Renal pelvis (tissue), 4 donors: ENCODE results near the gene UBE2E1. TPM values are rescaled to one million over a fixed set of nuclear protein-coding genes. Genes with fewer than 3 reads are reported as not detected.
A peak's percentile ranks its signal among the peaks of the same experiment; 100 is the strongest.
"Not testable (repeated sequence)": the region's sequence is repeated elsewhere in the genome, so short reads cannot be mapped to it uniquely, and the experiment has no call there.

Experiments
- DNase-seq: peaks from one replicate; pipeline ENCODE4 v3.0.0-alpha.2; 2013
- polyA plus RNA-seq, 3 donors: library from polyadenylated mRNA; unstranded; fragments of 120-200 nt; gene quantifications; one replicate each; pipeline ENCODE4 v1.2.1, GENCODE V29; 2013; ENCODE audit not compliant: insufficient read length in 3 of 3

UBE2E1 gene
- polyA plus RNA-seq, 3 donors, result 135 to 142 (median 142) TPM

GRCh38 chr3:23837286-23837685, 31.5 kb downstream of the UBE2E1 start:
- DNase-seq, result no peak

GRCh38 chr3:23837691-23838090, 31.9 kb downstream of the UBE2E1 start:
- DNase-seq, result no peak

- DNase-seq, result no peak
These were observed 34.8 kb downstream of the UBE2E1 start for GRCh38 chr3:23840521-23840920.

- no peak for DNase-seq
These were observed 38.1 kb downstream of the UBE2E1 start for GRCh38 chr3:23843869-23844268.

GRCh38 chr3:23845326-23846216, 39.8 kb downstream of the UBE2E1 start:
- DNase-seq, result no peak

DNA sequence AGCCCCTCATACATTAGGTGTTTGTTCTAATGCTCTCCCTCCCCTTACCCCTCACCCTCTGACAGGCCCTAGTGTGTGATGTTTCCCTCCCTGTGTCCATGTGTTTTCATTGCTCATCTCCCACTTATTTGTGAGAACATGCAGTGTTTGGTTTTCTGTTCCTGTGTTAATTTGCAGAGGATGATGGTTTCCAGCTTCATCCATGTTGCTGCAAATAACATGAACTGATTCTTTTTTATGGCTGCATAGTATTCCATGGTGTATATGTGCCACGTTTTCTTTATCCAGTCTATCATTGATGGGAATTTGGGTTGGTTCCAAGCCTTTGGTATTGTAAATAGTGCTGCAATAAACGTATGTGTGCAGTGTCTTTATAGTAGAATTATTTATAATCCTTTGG, 43.7 kb downstream of the UBE2E1 start:
- not testable (repeated sequence) for DNase-seq

- no peak for DNase-seq
These were observed 50.5 kb downstream of the UBE2E1 start for GRCh38 chr3:23856286-23856685.

DNA sequence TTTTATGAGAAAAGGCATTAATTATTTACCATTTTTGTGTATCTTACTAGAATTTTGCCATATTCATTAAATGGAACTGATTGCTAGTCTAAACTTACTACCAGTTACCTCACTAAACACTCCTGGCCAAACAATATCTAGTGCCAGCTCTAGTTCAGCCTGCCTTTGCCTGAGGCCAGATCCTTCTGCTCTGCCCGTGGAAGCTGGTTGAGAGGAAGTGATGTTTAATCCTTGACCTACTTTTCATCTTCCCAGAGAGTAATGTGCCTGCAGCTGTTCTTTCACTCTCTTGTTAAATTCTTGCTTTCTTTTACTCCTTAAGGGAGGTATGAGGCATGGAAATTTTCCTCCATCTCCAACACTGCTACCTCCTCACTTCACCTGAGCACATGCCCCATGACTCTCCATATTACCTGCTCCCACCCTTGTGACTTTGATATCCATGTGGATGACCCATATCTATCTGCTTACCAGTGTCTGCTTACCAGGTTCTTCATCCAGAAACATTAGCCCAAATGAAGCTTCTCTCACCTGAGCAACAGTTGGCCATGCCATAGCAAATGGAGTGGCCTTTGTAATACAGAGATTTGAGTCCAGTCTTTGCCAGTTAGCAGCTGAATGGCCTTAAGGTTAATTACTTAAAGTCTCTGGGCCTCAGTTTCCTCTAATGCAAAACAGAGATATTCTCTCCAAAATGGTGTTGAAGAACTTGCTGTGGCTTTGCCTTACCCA, 53.4 kb downstream of the UBE2E1 start:
- no peak for DNase-seq

- DNase-seq, result no peak
These were observed 54.2 kb downstream of the UBE2E1 start for GRCh38 chr3:23859839-23860382.

GRCh38 chr3:23861689-23862088, 55.9 kb downstream of the UBE2E1 start:
- DNase-seq, result no peak

DNA sequence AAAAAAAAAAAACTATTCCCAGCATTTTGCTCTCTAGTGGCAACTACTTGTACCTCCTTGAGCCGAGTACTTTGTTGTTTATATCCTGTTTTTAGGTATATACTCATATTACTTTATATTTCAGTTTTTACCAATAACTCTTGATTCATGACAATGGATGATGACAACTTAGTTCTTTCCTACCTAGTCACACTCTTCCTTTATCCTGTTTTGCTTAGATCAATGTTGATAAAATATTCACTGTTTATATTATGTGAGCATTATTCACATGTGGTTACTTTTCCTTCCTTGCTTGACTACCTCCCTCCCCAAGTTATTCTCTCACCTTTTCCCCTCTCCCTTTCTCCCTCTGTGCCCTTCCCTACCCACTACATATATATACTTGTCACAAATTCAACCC, 57.3 kb downstream of the UBE2E1 start:
- no peak for DNase-seq

DNA sequence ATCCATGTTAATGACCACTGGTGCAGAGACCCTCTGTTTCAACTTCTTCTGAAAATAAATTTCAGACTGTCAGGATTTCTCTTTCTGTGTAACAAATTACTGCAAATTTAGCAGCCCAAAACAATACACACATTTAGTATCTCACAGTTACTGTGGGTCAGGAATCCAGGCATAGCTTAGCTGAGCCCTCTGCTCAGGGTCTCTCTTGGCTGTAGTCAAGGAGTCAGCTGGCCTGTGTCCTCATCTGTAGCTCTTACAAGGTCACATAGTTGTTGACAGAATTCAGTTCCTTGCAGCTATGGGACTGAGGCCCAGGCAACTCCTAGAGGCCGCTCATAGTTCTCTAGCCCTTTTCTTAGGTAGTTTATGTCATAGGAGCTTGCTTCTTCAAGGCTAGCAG, 59.2 kb downstream of the UBE2E1 start:
- no peak for DNase-seq

- DNase-seq, result peak; percentile 72
These were observed 60.0 kb downstream of the UBE2E1 start for GRCh38 chr3:23865595-23866396.

- DNase-seq, result no peak
These were observed 61.6 kb downstream of the UBE2E1 start for GRCh38 chr3:23867400-23867799.

GRCh38 chr3:23867838-23868237, 62.1 kb downstream of the UBE2E1 start:
- no peak for DNase-seq

GRCh38 chr3:23869977-23870662, 64.4 kb downstream of the UBE2E1 start:
- peak; percentile 49 for DNase-seq

DNA sequence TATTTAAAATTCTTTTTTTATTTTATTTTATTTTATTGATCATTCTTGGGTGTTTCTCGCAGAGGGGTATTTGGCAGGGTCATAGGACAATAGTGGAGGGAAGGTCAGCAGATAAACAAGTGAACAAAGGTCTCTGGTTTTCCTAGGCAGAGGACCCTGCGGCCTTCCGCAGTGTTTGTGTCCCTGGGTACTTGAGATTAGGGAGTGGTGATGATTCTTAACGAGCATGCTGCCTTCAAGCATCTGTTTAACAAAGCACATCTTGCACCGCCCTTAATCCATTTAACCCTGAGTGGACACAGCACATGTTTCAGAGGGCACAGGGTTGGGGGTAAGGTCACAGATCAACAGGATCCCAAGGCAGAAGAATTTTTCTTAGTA, 64.9 kb downstream of the UBE2E1 start:
- not testable (repeated sequence) for DNase-seq

DNA sequence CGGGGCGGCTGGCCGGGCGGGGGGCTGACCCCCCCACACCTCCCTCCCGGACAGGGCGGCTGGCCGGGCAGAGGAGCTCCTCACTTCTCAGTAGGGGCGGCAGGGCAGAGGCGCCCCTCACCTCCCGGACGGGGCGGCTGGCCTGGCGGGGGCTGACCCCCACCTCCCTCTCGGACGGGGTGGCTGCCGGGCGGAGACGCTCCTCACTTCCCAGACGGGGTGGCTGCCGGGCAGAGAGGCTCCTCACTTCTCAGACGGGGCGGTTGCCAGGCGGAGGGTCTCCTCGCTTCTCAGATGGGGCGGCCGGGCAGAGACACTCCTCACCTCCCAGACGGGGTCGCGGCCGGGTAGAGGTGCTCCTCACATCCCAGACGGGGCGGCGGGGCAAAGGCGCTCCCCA, 65.6 kb downstream of the UBE2E1 start:
- DNase-seq, result not testable (repeated sequence)

GRCh38 chr3:23872330-23872729, 66.6 kb downstream of the UBE2E1 start:
- DNase-seq, result no peak

- DNase-seq, result no peak
These were observed 68.2 kb downstream of the UBE2E1 start for GRCh38 chr3:23873941-23874340.

DNA sequence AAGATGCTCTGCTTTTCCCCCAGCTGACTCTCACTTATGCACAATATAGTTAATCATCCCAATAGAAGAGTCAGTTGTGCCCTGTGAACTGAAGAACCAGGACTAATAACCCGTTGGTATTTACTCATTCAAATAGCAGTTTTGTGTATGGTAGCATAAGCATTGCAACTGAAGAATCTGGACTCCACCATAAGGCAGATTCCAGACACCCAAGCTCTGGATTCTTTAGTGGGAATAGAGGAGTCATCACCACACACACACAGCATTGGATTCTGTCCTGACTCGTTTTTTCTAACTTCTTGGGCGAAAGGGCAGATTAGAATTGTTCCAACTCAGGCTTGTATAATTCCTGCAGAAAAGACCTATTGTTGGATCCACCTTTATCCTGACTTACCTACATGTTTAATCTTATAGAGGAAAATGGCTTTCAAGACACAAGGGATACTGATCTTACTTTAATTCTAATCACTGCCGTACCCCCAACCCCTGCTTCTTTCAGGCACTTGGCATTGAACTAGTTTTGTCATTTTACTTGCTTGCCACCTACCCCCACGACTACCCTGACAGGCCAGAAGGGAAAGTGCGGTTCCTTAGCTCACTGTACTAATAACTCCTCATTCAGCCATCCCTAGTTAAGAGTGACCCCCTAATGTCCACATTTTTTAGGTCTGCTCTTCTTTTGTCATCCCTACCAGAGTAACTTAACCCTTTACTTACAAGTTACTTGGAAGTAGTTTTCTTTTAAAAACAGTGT, 68.8 kb downstream of the UBE2E1 start:
- DNase-seq, result no peak
